ENCODE results near the gene TBX10. TPM values are rescaled to one million over a fixed set of nuclear protein-coding genes. Genes with fewer than 3 reads are reported as not detected.
A peak's percentile ranks its signal among the peaks of the same experiment; 100 is the strongest.

Gene TBX10
- total RNA-seq (2014; rRNA removed; shearing (Covaris generic)), result 2.4 and 4.3 TPM in 2 replicates
- 5.3 and 5.7 TPM in 2 replicates for total RNA-seq (2022)
- percentile 43 among the genes with signal in this experiment for Bru-seq, nascent RNA
- percentile 55 among the genes with signal in this experiment for BruChase-seq, experiment 1, labeled RNA remaining after a 6-hour chase
- BruChase-seq, experiment 2, labeled RNA remaining after a 2-hour chase, result percentile 55 among the genes with signal in this experiment
- long read RNA-seq, partial matches to known transcripts, result 3 of 20 reads
- long read RNA-seq, other reads (novel, unspliced or antisense), result 17 of 20 reads

- H3K27ac ChIP-seq (ENCODE audit: low read depth, low read length, poor library complexity, severe bottlenecking), result no peak within 1 kb of the TSS
- H3K4me3 ChIP-seq (ENCODE audit: low read depth, low read length, poor library complexity, severe bottlenecking), result no peak within 1 kb of the TSS
- intact Hi-C loops (cut with micrococcal nuclease; ENCODE audit: unreplicated experiment), result no loop called here
- POLR2A ChIA-PET, result no interaction called here
- no peaks in the 10 kb centered on the region for H3K9me3 ChIP-seq (ENCODE audit: low read length)
- H3K4me2 ChIP-seq (ENCODE audit: low read length), result no peak within 1 kb of the TSS
- TF ChIP-seq EZH2phosphoT487 (IDR thresholded peaks at IDR 0.05; ENCODE audit: borderline replicate concordance, low read depth, low read length) (no peak), CTCF (conservative IDR thresholded peaks at IDR 0.05; ENCODE audit: low read length) (no peak)
- H3K79me2 ChIP-seq (ENCODE audit: insufficient read depth, low read depth, low read length), result no peaks in the 10 kb centered on the region
- BruUV-seq (replicated peaks), result no TSS peak
- DNase-seq (ENCODE audit: low spot score), result no peak
- H3K4me1 ChIP-seq (ENCODE audit: insufficient read depth, low read length, poor library complexity, severe bottlenecking), result peaks cover 13% of the 10 kb centered on the region
- no peaks in the 10 kb centered on the region; the same call in 1 of the 2 replicates for H4K20me1 ChIP-seq (ENCODE audit: insufficient read depth, low read length)
- CTCF ChIA-PET (ENCODE audit: unreplicated experiment), result interaction anchor here (1.3 kb wide), 1 partner anchor 9 kb away, joined by 5 read pairs; the partner anchor contains the start of gene NUDT8
- H3K36me3 ChIP-seq (ENCODE audit: insufficient read depth, low read length), result no peaks in the 10 kb centered on the region; the same call in 1 of the 2 replicates
- no peak within 1 kb of the TSS for H2AFZ ChIP-seq (ENCODE audit: low read length)
- H3K9me2 ChIP-seq (ENCODE audit: insufficient read depth, low read length), result no peaks in the 10 kb centered on the region
Observed at GRCh38 chr11:67639438-67639859, at the start of gene TBX10. Gene TBX10, minus strand, starts transcription at chr11:67639763. Its CDS starts 291 bp downstream, at chr11:67639472.

- Histone ChIP-seq H3K4me1 (ENCODE audit: insufficient read depth, low read length, poor library complexity, severe bottlenecking) (peaks cover 30% of the 10 kb centered on the region), H3K27ac (ENCODE audit: low read depth, low read length, poor library complexity, severe bottlenecking) (no peak overlapping the region), H2AFZ (ENCODE audit: low read length) (no peak overlapping the region), H4K20me1 (ENCODE audit: insufficient read depth, low read length) (no peaks in the 10 kb centered on the region), H3K79me2 (ENCODE audit: insufficient read depth, low read depth, low read length) (no peaks in the 10 kb centered on the region), H3K36me3 (ENCODE audit: insufficient read depth, low read length) (no peaks in the 10 kb centered on the region), H3K9me2 (ENCODE audit: insufficient read depth, low read length) (no peaks in the 10 kb centered on the region), H3K4me2 (ENCODE audit: low read length) (no peak overlapping the region), H3K4me3 (ENCODE audit: low read depth, low read length, poor library complexity, severe bottlenecking) (no peak overlapping the region), H3K9me3 (ENCODE audit: low read length) (no peaks in the 10 kb centered on the region)
- ChIA-PET POLR2A (no interaction called here), CTCF (ENCODE audit: unreplicated experiment) (no interaction called here)
- intact Hi-C loops (cut with micrococcal nuclease; ENCODE audit: unreplicated experiment), result no loop called here
- no TSS peak for BruUV-seq (replicated peaks)
- no peak for DNase-seq (ENCODE audit: low spot score)
- no peak for TF ChIP-seq EZH2phosphoT487 (IDR thresholded peaks at IDR 0.05; ENCODE audit: borderline replicate concordance, low read depth, low read length)
- no peak for TF ChIP-seq CTCF (conservative IDR thresholded peaks at IDR 0.05; ENCODE audit: low read length)
Observed at GRCh38 chr11:67689178-67689577, 49.6 kb upstream of the TBX10 start.

GRCh38 chr11:67687986-67688385 is 48.4 kb upstream of the TBX10 start:
- ChIA-PET CTCF (ENCODE audit: unreplicated experiment) (no interaction called here), POLR2A (no interaction called here)
- BruUV-seq (replicated peaks), result no TSS peak

More at GRCh38 chr11:67687986-67688385, 48.4 kb upstream of the TBX10 start:
- Histone ChIP-seq H3K27ac (ENCODE audit: low read depth, low read length, poor library complexity, severe bottlenecking) (no peak overlapping the region), H3K4me1 (ENCODE audit: insufficient read depth, low read length, poor library complexity, severe bottlenecking) (peaks cover 30% of the 10 kb centered on the region), H4K20me1 (ENCODE audit: insufficient read depth, low read length) (no peaks in the 10 kb centered on the region), H3K9me3 (ENCODE audit: low read length) (no peaks in the 10 kb centered on the region), H3K36me3 (ENCODE audit: insufficient read depth, low read length) (no peaks in the 10 kb centered on the region), H3K4me2 (ENCODE audit: low read length) (no peak overlapping the region), H2AFZ (ENCODE audit: low read length) (no peak overlapping the region), H3K4me3 (ENCODE audit: low read depth, low read length, poor library complexity, severe bottlenecking) (no peak overlapping the region), H3K79me2 (ENCODE audit: insufficient read depth, low read depth, low read length) (no peaks in the 10 kb centered on the region), H3K9me2 (ENCODE audit: insufficient read depth, low read length) (no peaks in the 10 kb centered on the region)
- no peak for TF ChIP-seq CTCF (conservative IDR thresholded peaks at IDR 0.05; ENCODE audit: low read length)
- no peak for TF ChIP-seq EZH2phosphoT487 (IDR thresholded peaks at IDR 0.05; ENCODE audit: borderline replicate concordance, low read depth, low read length)
- DNase-seq (ENCODE audit: low spot score), result no peak
- intact Hi-C loops (cut with micrococcal nuclease; ENCODE audit: unreplicated experiment), result no loop called here

Data from OCI-LY7 (cell line).